Hematopoietic multipotent progenitor cell treated with erythropoietin and hydrocortisone succinate and interleukin-3 and kit ligand, for 17 days (in vitro differentiated cells): Measurements from ENCODE around the gene FKBP8.
"Not testable (repeated sequence)": the region's sequence is repeated elsewhere in the genome, so short reads cannot be mapped to it uniquely, and the experiment has no call there.

ENCODE experiments used
- DNase-seq: peaks from one replicate; pipeline ENCODE4 v3.0.0-alpha.2; 2015; ENCODE audit warnings: low spot score

The FKBP8 gene

DNA sequence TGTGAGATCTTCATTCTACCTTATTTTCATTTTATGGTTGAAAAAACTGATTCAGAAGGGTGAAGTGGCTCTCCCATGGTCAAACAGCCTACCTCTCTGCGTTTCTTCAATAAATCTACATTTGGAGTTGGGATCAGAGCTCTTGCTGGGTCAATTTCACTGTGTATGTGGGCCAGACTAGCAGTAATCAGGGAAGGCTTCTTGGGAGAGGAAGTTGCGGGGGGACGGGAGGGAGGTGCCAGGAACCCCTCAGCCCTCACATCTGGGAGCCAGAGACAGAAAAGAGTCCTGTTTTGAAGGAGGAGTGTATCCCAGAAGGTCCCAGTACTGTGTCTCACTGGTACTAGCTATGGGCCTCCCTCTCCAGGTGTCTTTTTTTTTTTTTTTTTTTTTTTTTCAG is 15.2 kb upstream of the FKBP8 start:
- no peak for DNase-seq

DNA sequence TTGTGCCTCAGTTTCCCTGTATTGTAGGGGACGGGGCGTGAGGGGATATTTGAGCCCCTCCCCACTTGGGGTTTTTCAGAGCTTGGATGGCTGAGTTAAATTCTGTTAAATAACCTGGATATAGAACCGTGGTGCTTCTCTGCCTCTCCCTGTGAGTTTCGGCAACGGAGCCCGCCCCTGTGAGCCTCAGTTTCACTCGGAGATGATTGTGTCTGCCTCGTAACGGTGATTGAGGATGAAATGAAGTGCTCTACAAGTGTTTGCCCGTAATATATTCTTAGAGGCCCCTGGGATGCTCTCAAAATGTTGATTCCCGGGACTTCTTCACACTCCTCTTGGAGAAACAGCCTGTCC is 14.8 kb upstream of the FKBP8 start:
- peak; percentile 47 for DNase-seq

GRCh38 chr19:18557411-18558201 is 14.2 kb upstream of the FKBP8 start, which contains the start of gene KXD1:
KXD1 (plus strand) TSS chr19:18557870; CDS start chr19:18562057, 4,187 bp downstream.
- DNase-seq = peak; percentile 99

- DNase-seq = no peak
These were observed 8.3 kb upstream of the FKBP8 start for GRCh38 chr19:18551631-18552030.

DNA sequence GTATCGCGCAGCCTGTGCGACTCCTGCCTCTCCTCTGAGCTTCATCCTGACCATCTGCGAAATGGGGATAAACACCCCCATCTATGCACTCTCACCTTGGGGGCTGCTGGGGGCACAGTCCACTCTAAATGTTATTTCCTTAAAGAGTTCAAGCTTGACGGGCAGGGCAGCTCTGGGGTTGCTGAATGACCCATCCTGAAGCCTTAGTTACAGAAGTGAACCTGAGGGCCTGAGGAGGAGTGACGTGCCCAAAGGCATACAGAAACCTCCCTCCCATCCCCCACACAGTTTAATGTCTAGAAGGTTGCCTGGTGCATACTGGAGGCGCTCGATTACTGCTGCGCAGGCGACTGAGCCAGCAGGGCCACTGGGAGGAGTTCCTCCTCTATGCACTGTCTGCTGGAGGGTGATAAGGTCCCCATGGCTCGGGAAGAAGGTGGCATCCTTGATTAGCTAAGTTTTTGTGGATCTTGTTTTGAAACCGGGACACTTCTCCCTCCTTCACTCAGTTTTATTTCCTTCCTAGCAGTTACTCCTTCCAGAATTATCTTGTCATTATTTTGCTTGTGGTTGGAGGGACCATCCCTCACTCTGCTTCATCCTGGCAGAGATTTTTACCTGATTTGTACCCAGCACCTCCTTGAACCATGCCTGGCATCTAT is 572 bp upstream of the FKBP8 start:
- DNase-seq = peak; percentile 99

GRCh38 chr19:18541992-18542940 is 1.1 kb downstream of the FKBP8 start:
- DNase-seq = peak; percentile 68

DNA sequence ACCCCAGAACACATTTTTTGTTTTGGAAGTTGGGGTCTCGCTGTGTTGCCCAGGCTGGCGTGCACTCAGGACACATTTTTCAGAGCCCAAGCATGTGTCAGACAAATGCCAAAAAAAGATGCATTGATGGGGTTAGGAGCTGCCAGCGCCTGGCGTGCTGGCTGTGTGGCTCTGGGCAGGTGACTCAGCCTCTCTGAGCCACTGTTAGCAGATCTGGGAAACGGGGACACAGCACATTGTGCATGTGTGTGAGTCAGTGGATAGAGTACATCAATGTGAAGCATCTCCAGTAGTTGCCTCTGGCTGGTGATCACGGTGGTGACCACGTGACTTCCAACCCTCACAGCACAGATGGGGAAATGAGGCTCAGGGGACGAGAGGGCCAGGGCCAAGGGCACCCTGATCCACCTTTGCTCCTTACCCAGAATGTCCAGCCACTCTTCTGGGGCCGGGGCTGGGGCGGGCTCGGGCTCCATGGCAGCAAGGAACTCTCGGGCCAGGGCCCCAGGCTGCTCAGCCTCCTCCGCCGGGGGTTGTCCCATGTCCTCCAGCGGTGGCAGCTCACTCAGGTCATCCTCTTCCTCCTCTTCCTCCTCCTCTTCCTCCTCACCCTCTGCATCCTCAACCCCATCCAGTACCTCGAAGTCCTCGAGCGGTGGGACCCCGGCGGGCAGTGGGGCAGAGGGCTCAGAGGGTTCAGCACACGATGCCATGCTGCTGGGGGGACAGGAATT is 1.9 kb downstream of the FKBP8 start:
- peak; percentile 55 for DNase-seq

- DNase-seq = not testable (repeated sequence)
These were observed 3.2 kb downstream of the FKBP8 start for GRCh38 chr19:18540200-18540599.

- DNase-seq = no peak
These were observed 4.0 kb downstream of the FKBP8 start for GRCh38 chr19:18539372-18539771.

- DNase-seq = no peak
These were observed 5.3 kb downstream of the FKBP8 start for GRCh38 chr19:18538115-18538514.

DNA sequence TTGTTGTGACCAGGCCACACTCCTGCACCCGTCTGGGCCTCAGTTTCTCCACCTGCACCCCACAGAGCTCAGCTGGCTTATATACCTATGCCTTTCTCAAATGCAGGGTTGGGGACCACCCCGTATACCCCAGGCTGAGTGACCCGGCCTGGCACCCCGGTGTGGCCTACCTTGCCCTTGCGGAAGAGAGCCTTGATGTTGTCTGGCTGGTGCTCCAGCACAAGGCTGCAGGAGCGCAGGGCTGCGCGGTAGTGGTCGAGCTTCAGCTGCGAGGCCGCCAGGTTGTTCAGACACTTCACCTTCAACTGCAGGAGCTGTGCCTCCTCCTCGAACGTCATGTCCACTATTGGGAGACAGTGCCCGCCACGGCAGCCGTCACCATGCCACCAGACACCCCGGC is 5.9 kb downstream of the FKBP8 start:
- no peak for DNase-seq

GRCh38 chr19:18536475-18536874 is 6.9 kb downstream of the FKBP8 start:
- no peak for DNase-seq

DNA sequence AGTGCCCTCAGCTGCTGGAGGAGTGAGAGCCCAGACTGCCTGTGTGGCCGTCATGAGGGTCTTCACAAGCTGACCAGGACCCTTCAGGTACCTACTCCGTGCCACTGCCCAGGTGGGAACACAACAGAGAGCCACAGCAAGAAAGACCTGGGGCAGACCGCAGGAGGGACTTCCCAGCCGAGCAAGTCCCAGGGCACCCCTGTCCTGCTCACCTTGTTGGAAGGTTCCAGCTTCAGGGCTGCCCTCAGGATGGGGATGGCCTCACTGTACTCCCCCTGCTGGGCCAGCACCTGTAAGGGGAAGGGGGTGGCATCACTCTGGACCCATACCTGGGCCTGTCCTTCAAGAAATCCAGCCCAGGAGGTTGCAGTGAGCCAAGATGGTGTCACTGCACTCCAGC is 10.3 kb downstream of the FKBP8 start:
- DNase-seq = no peak

DNA sequence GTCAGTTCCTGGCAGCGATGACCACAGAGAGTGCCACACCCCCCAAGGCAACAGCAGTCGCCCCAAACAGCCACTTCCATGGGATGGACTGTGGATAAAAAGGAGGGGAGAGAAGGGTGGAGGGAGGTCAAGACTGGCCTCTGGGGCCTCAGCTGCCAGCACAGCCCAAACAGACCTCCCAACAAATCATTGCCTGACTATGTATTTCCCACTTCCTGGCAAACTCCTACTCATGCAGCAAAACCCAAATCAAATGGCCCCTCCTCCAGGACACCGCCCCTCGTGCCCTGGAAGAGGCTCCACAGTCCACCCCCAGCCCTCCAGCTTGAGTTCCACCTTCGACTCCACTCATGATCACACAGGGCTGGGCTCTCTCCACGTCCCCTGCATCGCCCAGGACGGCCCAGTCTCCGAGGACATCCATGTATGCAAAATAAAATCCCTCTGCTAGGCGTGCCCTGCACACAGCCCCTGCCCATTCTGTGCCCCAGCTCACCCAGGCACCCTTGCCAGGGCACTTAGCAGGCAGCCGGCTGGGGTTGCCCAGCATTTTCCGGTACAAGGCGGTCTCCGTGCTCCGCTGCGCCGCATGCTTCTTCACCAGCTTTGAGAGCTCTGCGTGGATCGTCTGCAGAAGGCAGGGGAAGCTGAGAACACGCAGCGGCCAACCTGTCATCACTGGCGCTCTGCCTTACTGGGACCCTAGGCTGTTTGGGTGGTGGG is 11.0 kb downstream of the FKBP8 start:
- no peak for DNase-seq

DNA sequence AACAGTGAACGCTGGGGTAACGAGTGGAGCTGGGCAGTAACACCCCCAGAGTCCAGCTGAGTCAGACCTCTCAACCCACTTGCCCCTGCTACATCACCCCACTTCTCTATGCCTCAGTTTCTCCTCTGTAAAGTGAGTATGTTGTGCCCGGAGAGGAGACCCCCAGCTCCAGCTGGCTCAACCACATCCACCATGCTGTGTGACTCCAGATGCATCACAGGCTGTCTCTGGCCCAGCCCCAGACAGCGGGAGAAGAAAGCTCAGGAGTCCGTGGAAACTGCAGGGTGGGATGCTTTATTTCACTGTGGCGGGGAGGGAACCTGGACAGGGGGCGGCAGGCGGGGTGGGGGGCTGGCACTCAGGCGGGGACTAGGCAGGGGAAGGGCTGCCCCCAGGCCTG is 11.9 kb downstream of the FKBP8 start:
- DNase-seq = no peak

DNA sequence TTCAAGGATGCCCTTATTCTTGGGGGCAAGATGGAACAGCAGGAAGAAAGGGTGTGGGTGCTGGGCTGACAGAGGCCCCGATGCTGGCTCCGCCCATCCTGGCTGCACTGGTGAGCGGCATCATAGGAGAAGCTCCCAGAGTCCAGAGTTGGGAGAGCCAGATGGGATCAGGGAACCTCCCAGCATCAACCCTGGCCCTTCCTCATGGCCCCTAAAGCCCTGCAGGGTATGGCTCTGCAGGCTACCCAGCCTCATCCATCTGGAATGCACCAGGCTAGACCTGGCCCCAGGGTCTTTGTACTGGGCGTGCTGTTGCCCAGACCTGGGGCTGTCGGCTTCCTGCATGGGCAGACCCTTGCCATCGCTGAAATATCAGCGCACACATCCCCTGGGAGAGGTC is 13.6 kb downstream of the FKBP8 start:
- DNase-seq = no peak

DNA sequence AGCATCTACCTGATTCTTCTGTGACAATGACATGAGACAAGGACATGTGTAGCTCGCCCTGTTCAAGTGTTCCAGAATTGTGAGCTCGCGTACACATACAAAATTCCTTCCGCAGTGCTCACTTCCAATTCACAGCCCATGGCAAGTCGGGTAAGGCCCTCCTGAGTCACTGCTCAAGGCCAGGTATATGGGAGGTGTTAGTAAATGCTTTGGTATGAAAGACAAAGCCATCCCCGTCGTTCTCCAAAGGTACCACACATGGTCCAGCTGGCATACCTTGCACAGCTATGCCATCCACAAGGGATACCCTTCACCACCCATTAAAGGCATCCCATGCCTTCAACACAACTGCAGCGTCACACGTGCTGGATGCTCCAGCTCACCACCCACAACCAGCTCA is 17.1 kb downstream of the FKBP8 start:
- DNase-seq = no peak

GRCh38 chr19:18523841-18524240 is 19.5 kb downstream of the FKBP8 start:
- no peak for DNase-seq

- DNase-seq = not testable (repeated sequence)
These were observed 20.4 kb downstream of the FKBP8 start for GRCh38 chr19:18522862-18523440.

- DNase-seq = peak; percentile 100
These were observed 21.1 kb downstream of the FKBP8 start for GRCh38 chr19:18522124-18522861.
